OCI-LY1 (cell line): ENCODE data around the gene OOEP.
A peak's percentile ranks its signal among the peaks of the same experiment; 100 is the strongest.
"Not testable (repeated sequence)": the region's sequence is repeated elsewhere in the genome, so short reads cannot be mapped to it uniquely, and the experiment has no call there.

ENCODE experiments used
- H2AFZ ChIP-seq: fragments of 200-600 bp; sonication (generic), shearing (Covaris generic); 2 replicates; pipeline ENCODE4 v1.6.0; 2014; ENCODE audit warnings: antibody characterized with exemption, mild to moderate bottlenecking, low read length
- H3F3A ChIP-seq: fragments of 200-600 bp; sonication (generic), shearing (Covaris generic); 2 replicates; pipeline ENCODE4 v1.6.0; 2014; ENCODE audit warnings: mild to moderate bottlenecking, antibody characterized with exemption, low read length, moderate library complexity; ENCODE audit not compliant: insufficient read depth
- H3K27ac ChIP-seq: fragments of 200-600 bp; sonication (generic); 2 replicates; pipeline ENCODE4 v1.5.1; 2014; ENCODE audit warnings: low read length, mixed run types, mild to moderate bottlenecking, low read depth; ENCODE audit not compliant: poor library complexity, severe bottlenecking
- H3K27me3 ChIP-seq: fragments of 200-600 bp; sonication (generic); 2 replicates; pipeline ENCODE4 v1.6.0; 2014; ENCODE audit warnings: antibody characterized with exemption, mild to moderate bottlenecking, low read length, moderate library complexity; ENCODE audit not compliant: insufficient read depth
- H3K36me3 ChIP-seq: fragments of 200-600 bp; sonication (generic); 2 replicates; pipeline ENCODE4 v1.6.1; 2014; ENCODE audit warnings: mild to moderate bottlenecking, antibody characterized with exemption, low read length, moderate library complexity, mixed read lengths; ENCODE audit not compliant: insufficient read depth
- H3K4me1 ChIP-seq: fragments of 200-600 bp; sonication (generic); 2 replicates; pipeline ENCODE4 v1.5.1; 2014; ENCODE audit warnings: mild to moderate bottlenecking, low read length, moderate library complexity; ENCODE audit not compliant: insufficient read depth, severe bottlenecking
- H3K4me2 ChIP-seq: fragments of 200-600 bp; sonication (generic), shearing (Covaris generic); 2 replicates; pipeline ENCODE4 v1.6.1; 2014; ENCODE audit warnings: low read length
- H3K4me3 ChIP-seq: fragments of 200-600 bp; sonication (generic); 2 replicates; pipeline ENCODE4 v1.5.1; 2014; ENCODE audit warnings: low read length, low read depth, mild to moderate bottlenecking, mixed read lengths; ENCODE audit not compliant: poor library complexity, severe bottlenecking
- H3K79me2 ChIP-seq: fragments of 200-600 bp; shearing (Covaris generic); 2 replicates; pipeline ENCODE4 v1.6.1; 2016; ENCODE audit warnings: mixed run types, low read length, mixed read lengths; ENCODE audit not compliant: insufficient read depth
- H3K9ac ChIP-seq: fragments of 200-600 bp; sonication (generic), shearing (Covaris generic); 2 replicates; pipeline ENCODE4 v1.6.1; 2014; ENCODE audit warnings: mild to moderate bottlenecking, low read length, mixed read lengths
- H3K9me2 ChIP-seq: fragments of 200-600 bp; sonication (generic), shearing (Covaris generic); 2 replicates; pipeline ENCODE4 v1.6.1; 2014; ENCODE audit warnings: low read depth, mild to moderate bottlenecking, low read length, mixed read lengths
- H3K9me3 ChIP-seq: fragments of 200-600 bp; shearing (Covaris generic); 2 replicates; pipeline ENCODE4 v1.6.1; 2014; ENCODE audit warnings: low read length, mixed read lengths
- H4K20me1 ChIP-seq: fragments of 200-600 bp; sonication (generic), shearing (Covaris generic); 2 replicates; pipeline ENCODE4 v1.6.0; 2016; ENCODE audit warnings: mild to moderate bottlenecking, low read length; ENCODE audit not compliant: insufficient read depth
- EZH2 ChIP-seq: fragments of 200-600 bp; sonication (generic), shearing (Covaris generic); IDR thresholded peaks from 2 replicates; pipeline ENCODE4 v1.8.0; 2017; ENCODE audit warnings: borderline replicate concordance, mixed run types, mild to moderate bottlenecking, antibody characterized with exemption, low read length, moderate library complexity, mixed read lengths
- TF ChIP-seq, protein P1 (sequence below): fragments of 200-600 bp; sonication (generic), shearing (Covaris generic); IDR thresholded peaks from 2 replicates; pipeline ENCODE4 v1.5.1; 2017; ENCODE audit warnings: mild to moderate bottlenecking, antibody characterized with exemption, low read length, moderate library complexity, mixed read lengths

Gene OOEP

DNA sequence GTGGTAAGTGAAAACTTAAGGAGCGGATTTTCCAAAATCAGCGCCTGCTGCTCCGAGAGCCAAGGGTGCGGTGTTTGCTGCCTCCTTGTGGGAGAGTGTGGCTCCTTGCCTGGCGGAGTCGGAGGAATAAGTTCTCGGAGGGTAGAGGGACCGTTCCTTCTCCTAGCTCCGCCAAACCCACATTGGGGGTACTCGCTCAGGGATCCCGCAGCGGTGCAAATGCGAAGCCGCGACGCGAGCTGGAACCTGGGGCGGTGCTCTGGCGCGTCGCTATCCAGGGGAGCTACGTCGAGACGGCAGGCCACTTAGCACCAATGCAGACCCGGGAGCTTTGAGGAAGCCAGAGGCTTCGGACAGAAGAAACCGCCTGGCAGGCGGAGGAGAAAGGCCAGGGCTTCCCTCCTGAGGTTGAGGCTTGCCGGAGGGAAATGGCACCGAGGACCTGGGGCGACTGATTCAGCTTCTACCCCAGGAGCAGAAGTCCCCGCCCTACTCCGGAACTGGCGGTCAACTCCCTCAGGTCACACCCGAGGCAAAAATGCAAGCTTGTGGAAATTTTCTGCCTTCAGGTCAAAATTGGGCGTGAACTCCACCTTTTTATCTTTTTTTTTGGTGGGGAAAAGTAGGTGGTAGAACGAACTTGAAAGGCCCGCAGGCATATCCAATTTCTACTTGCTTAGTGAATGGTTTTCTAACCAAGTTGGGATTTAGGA lies 19.3 kb upstream of the OOEP start:
- peak overlapping the region; percentile 59 for H3K4me3 ChIP-seq
- no peak overlapping the region for H3K27ac ChIP-seq
- H4K20me1 ChIP-seq: no peaks in the 10 kb centered on the region
- H3K27me3 ChIP-seq: no peaks in the 10 kb centered on the region
- H3K9ac ChIP-seq: peak overlapping the region; percentile 48; the same call in 1 of the 2 replicates
- H2AFZ ChIP-seq: peak overlapping the region; percentile 75; the same call in 1 of the 2 replicates
- no peaks in the 10 kb centered on the region for H3K9me3 ChIP-seq
- H3K79me2 ChIP-seq: no peaks in the 10 kb centered on the region
- no peaks in the 10 kb centered on the region for H3K36me3 ChIP-seq
- TF ChIP-seq EZH2: no peak
- TF ChIP-seq, protein P1, sequence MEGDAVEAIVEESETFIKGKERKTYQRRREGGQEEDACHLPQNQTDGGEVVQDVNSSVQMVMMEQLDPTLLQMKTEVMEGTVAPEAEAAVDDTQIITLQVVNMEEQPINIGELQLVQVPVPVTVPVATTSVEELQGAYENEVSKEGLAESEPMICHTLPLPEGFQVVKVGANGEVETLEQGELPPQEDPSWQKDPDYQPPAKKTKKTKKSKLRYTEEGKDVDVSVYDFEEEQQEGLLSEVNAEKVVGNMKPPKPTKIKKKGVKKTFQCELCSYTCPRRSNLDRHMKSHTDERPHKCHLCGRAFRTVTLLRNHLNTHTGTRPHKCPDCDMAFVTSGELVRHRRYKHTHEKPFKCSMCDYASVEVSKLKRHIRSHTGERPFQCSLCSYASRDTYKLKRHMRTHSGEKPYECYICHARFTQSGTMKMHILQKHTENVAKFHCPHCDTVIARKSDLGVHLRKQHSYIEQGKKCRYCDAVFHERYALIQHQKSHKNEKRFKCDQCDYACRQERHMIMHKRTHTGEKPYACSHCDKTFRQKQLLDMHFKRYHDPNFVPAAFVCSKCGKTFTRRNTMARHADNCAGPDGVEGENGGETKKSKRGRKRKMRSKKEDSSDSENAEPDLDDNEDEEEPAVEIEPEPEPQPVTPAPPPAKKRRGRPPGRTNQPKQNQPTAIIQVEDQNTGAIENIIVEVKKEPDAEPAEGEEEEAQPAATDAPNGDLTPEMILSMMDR: peak; percentile 53; the same call in 1 of the 2 replicates
- H3K9me2 ChIP-seq: no peaks in the 10 kb centered on the region
- peaks cover 11% of the 10 kb centered on the region for H3K4me1 ChIP-seq
- peak overlapping the region; percentile 81 for H3K4me2 ChIP-seq
- H3F3A ChIP-seq: no peaks in the 10 kb centered on the region

DNA sequence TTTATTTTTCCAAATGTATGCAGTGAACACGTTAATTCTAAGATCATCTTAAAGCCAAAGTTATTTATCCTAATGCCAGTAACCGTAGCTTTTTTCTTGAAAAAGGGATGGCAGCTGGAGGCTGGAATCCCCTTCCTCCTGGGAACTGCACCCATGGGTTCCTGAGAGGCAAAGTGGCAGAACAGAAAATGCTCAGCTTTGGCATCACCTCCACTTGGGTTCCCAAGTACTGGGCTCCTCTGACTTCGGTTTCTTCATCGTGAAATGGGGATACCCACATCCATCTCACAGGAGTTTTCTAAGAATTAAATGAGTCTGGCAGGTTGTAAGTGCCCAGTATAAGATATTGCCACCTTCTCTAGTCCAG lies 18.7 kb upstream of the OOEP start:
- Histone ChIP-seq H3K36me3 (no peaks in the 10 kb centered on the region), H3K9me2 (no peaks in the 10 kb centered on the region), H3K4me3 (peak overlapping the region; percentile 59), H4K20me1 (no peaks in the 10 kb centered on the region), H3K9me3 (no peaks in the 10 kb centered on the region), H3K4me2 (peak overlapping the region; percentile 81), H3K27me3 (no peaks in the 10 kb centered on the region), H3K4me1 (peaks cover 11% of the 10 kb centered on the region), H2AFZ (no peak overlapping the region), H3K9ac (no peak overlapping the region), H3K27ac (no peak overlapping the region), H3K79me2 (no peaks in the 10 kb centered on the region), H3F3A (no peaks in the 10 kb centered on the region)
- TF ChIP-seq EZH2: no peak
- TF ChIP-seq, protein P1: no peak

DNA sequence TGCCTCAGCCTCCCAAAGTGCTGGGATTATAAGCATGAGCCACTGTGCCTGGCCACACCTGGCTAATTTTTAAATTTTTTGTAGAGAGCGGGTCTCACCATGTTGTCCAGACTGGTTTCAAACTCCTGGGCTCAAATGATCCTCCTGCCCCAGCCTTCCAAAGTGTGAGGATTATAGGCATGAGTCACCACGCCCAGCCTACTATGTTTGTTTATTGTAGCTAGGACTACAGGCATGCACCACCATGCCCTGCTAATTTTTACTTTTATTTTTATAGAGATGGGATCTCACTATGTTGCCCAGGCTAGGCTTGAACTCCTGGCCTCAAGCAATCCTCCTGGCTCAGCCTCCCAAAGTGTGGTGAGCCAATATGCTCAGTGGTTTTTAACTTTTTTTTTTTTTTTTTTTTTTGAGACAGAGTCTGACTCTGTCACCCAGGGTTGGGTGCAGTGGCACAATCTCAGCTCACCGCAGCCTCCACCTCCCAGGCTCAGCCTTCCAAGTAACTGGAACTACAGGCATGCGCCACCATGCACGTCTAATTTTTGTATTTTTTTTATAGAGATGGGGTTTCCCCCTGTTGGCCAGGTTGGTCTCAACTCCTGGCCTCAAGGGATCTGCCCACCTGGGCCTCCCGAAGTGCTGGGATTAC lies 12.9 kb upstream of the OOEP start:
- no peak overlapping the region for H3K4me3 ChIP-seq
- H3K27ac ChIP-seq: no peak overlapping the region
- no peaks in the 10 kb centered on the region for H3K4me1 ChIP-seq
- no peak for TF ChIP-seq EZH2
- TF ChIP-seq, protein P1: no peak
- H4K20me1 ChIP-seq: no peaks in the 10 kb centered on the region
- no peak overlapping the region for H2AFZ ChIP-seq
- no peaks in the 10 kb centered on the region for H3K9me2 ChIP-seq
- no peak overlapping the region for H3K9ac ChIP-seq
- H3K9me3 ChIP-seq: no peaks in the 10 kb centered on the region
- no peaks in the 10 kb centered on the region for H3F3A ChIP-seq
- no peaks in the 10 kb centered on the region for H3K27me3 ChIP-seq
- no peak overlapping the region for H3K4me2 ChIP-seq
- no peaks in the 10 kb centered on the region for H3K79me2 ChIP-seq
- no peaks in the 10 kb centered on the region for H3K36me3 ChIP-seq

DNA sequence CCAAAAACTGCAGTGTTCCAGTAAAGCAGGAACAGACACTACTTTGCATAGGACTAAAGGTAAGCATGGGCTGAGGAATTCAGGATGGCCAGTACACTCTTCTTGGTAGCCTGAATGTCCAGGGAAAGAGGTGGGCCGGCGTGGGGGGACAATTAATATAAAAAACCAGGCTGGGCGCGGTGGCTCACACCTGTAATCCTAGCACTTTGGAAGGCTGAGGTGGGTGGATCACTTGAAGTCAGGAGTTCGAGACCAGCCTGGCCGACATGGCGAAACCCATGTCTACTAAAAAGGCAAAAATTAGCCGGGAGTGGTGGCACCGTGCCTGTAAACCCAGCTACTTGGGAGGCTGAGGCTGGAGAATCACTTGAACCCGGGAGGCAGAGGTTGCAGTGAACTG lies 11.8 kb upstream of the OOEP start:
- not testable (repeated sequence) for H3K27me3 ChIP-seq, H3K4me3 ChIP-seq, H4K20me1 ChIP-seq, H3F3A ChIP-seq, H3K4me1 ChIP-seq, H3K27ac ChIP-seq, H3K9me3 ChIP-seq, H3K9ac ChIP-seq, H3K9me2 ChIP-seq, H3K36me3 ChIP-seq, H2AFZ ChIP-seq, H3K79me2 ChIP-seq, H3K4me2 ChIP-seq
